Skin of body (tissue), 2 donors: ENCODE measurements around the gene ST8SIA3. TPM values are rescaled to one million over a fixed set of nuclear protein-coding genes. Genes with fewer than 3 reads are reported as not detected.

Experiments
- DNase-seq: peaks from one replicate; lab custom pipeline; 2025; lab: John Stamatoyannopoulos, UW
- total RNA-seq: library from RNA; depleted of rRNA; stranded (reverse); fragments of >200 nt; gene quantifications from one replicate; pipeline ENCODE4 v1.2.3, GENCODE V29; 2014

Gene ST8SIA3
- not detected for total RNA-seq

GRCh38 chr18:57352271-57352701 is at the start of gene ST8SIA3:
ST8SIA3 (plus strand) TSS chr18:57352557; CDS start chr18:57352847, 290 bp downstream.
- DNase-seq: no peak

- no peak for DNase-seq
These were observed 40.9 kb upstream of the ST8SIA3 start for GRCh38 chr18:57311472-57311871.

GRCh38 chr18:57312346-57313144 is 39.8 kb upstream of the ST8SIA3 start:
- no peak for DNase-seq

- no peak for DNase-seq
These were observed 31.8 kb upstream of the ST8SIA3 start for GRCh38 chr18:57320603-57321002.

- no peak for DNase-seq
These were observed 26.7 kb upstream of the ST8SIA3 start for GRCh38 chr18:57325491-57326166.

- DNase-seq: no peak
These were observed 25.5 kb upstream of the ST8SIA3 start for GRCh38 chr18:57326718-57327323.

GRCh38 chr18:57328665-57329064 is 23.7 kb upstream of the ST8SIA3 start:
- DNase-seq: no peak

- DNase-seq: no peak
These were observed 22.5 kb upstream of the ST8SIA3 start for GRCh38 chr18:57329856-57330255.

GRCh38 chr18:57331718-57332117 is 20.6 kb upstream of the ST8SIA3 start:
- no peak for DNase-seq

- DNase-seq: no peak
These were observed 18.4 kb upstream of the ST8SIA3 start for GRCh38 chr18:57333940-57334339.

GRCh38 chr18:57334383-57334782 is 18.0 kb upstream of the ST8SIA3 start:
- DNase-seq: no peak

GRCh38 chr18:57336343-57336742 is 16.0 kb upstream of the ST8SIA3 start:
- no peak for DNase-seq

GRCh38 chr18:57337890-57338289 is 14.5 kb upstream of the ST8SIA3 start:
- DNase-seq: no peak

- no peak for DNase-seq
These were observed 8.5 kb upstream of the ST8SIA3 start for GRCh38 chr18:57343833-57344232.

- no peak for DNase-seq
These were observed 5.5 kb upstream of the ST8SIA3 start for GRCh38 chr18:57346876-57347275.

- DNase-seq: no peak
These were observed 4.6 kb upstream of the ST8SIA3 start for GRCh38 chr18:57347784-57348183.

GRCh38 chr18:57352761-57353136 is 392 bp downstream of the ST8SIA3 start:
- no peak for DNase-seq

GRCh38 chr18:57353137-57353939 is 981 bp downstream of the ST8SIA3 start:
- no peak for DNase-seq

- no peak for DNase-seq
These were observed 1.6 kb downstream of the ST8SIA3 start for GRCh38 chr18:57353940-57354461.

- no peak for DNase-seq
These were observed 7.1 kb downstream of the ST8SIA3 start for GRCh38 chr18:57359433-57359832.

- DNase-seq: no peak
These were observed 10.4 kb downstream of the ST8SIA3 start for GRCh38 chr18:57362714-57363113.
